ENCODE measurements around the gene ERCC6L2.

The ERCC6L2 gene

GRCh38 chr9:95875305-95876137 is at the start of gene ERCC6L2:
Gene ERCC6L2 (plus strand): TSS chr9:95875691. CDS start chr9:95876039, 348 bp downstream.
- DNase-seq = peak; percentile 93

GRCh38 chr9:95826183-95826838 is 49.2 kb upstream of the ERCC6L2 start:
- no peak for DNase-seq

- DNase-seq = no peak
Measured at GRCh38 chr9:95830768-95831167, 44.7 kb upstream of the ERCC6L2 start.

- DNase-seq = no peak
Measured at GRCh38 chr9:95831810-95832209, 43.7 kb upstream of the ERCC6L2 start.

GRCh38 chr9:95833546-95834178 is 41.8 kb upstream of the ERCC6L2 start:
- no peak for DNase-seq

GRCh38 chr9:95834281-95834907 is 41.1 kb upstream of the ERCC6L2 start:
- DNase-seq = no peak

GRCh38 chr9:95835393-95835792 is 40.1 kb upstream of the ERCC6L2 start:
- DNase-seq = no peak

GRCh38 chr9:95836072-95836471 is 39.4 kb upstream of the ERCC6L2 start:
- DNase-seq = no peak

- DNase-seq = no peak
Measured at GRCh38 chr9:95839012-95839411, 36.5 kb upstream of the ERCC6L2 start.

- no peak for DNase-seq
Measured at GRCh38 chr9:95840074-95840473, 35.4 kb upstream of the ERCC6L2 start.

- no peak for DNase-seq
Measured at GRCh38 chr9:95841377-95841776, 34.1 kb upstream of the ERCC6L2 start.

GRCh38 chr9:95845751-95846150 is 29.7 kb upstream of the ERCC6L2 start:
- DNase-seq = no peak

- DNase-seq = no peak
Measured at GRCh38 chr9:95848764-95849163, 26.7 kb upstream of the ERCC6L2 start.

- no peak for DNase-seq
Measured at GRCh38 chr9:95852059-95853032, 23.1 kb upstream of the ERCC6L2 start.

- no peak for DNase-seq
Measured at GRCh38 chr9:95854386-95855020, 21.0 kb upstream of the ERCC6L2 start.

GRCh38 chr9:95855961-95856360 is 19.5 kb upstream of the ERCC6L2 start:
- DNase-seq = no peak

GRCh38 chr9:95857124-95857523 is 18.4 kb upstream of the ERCC6L2 start:
- DNase-seq = no peak

GRCh38 chr9:95857896-95858295 is 17.6 kb upstream of the ERCC6L2 start:
- peak; percentile 31 for DNase-seq

GRCh38 chr9:95862343-95862742 is 13.1 kb upstream of the ERCC6L2 start:
- no peak for DNase-seq

GRCh38 chr9:95864852-95865580 is 10.5 kb upstream of the ERCC6L2 start:
- DNase-seq = no peak

GRCh38 chr9:95870352-95870751 is 5.1 kb upstream of the ERCC6L2 start:
- DNase-seq = no peak
